Peyer's patch (tissue), 4 donors: ENCODE data around the gene KIAA1671. TPM values are rescaled to one million over a fixed set of nuclear protein-coding genes. Genes with fewer than 3 reads are reported as not detected.

Experiments
- DNase-seq, 3 donors: peaks; one replicate each; pipeline ENCODE4 v3.0.0-alpha.2; 2017 to 2019
- H3K27ac ChIP-seq, 4 donors: fragments of 200-600 bp; sonication (generic); one replicate each; pipeline ENCODE4 v1.5.1; 2016 to 2019
- H3K27me3 ChIP-seq, 2 donors: fragments of 200-600 bp; sonication (generic); one replicate each; pipeline ENCODE4 v1.5.1; 2019
- H3K36me3 ChIP-seq, 3 donors: fragments of 200-600 bp; sonication (generic); one replicate each; pipeline ENCODE4 v1.5.1; 2016 to 2019
- H3K4me1 ChIP-seq, 4 donors: fragments of 200-600 bp; sonication (generic); one replicate each; pipeline ENCODE4 v1.5.1; 2016 to 2019
- H3K4me3 ChIP-seq, 4 donors: fragments of 200-600 bp; sonication (generic); 1 replicate in 3 of 4; 2 replicates in 1 of 4; pipeline ENCODE4 v1.5.1; 2016 to 2019; ENCODE audit warnings: mild to moderate bottlenecking in 1 of 4
- H3K9me3 ChIP-seq, 4 donors: fragments of 200-600 bp; sonication (generic); one replicate each; pipeline ENCODE4 v1.5.1; 2016 to 2019; ENCODE audit warnings: mild to moderate bottlenecking in 1 of 4
- CTCF ChIP-seq, 6 experiments: fragments of 450-650 bp in 4 of 6; fragments of 200-600 bp in 2 of 6; sonication (generic) in 1 of 6; IDR thresholded peaks; one replicate each; pipeline ENCODE4 v1.5.1; 2017 to 2019; ENCODE audit warnings: antibody characterized with exemption in 6 of 6, mild to moderate bottlenecking in 3 of 6, moderate library complexity in 1 of 6
- POLR2A ChIP-seq, 2 donors: fragments of 450-650 bp; IDR thresholded peaks; one replicate each; pipeline ENCODE4 v1.5.1; 2017; ENCODE audit warnings: antibody characterized with exemption in 2 of 2, mild to moderate bottlenecking in 2 of 2, moderate library complexity in 2 of 2
- total RNA-seq, 4 donors: library from RNA; depleted of rRNA; stranded (reverse); fragments of >200 nt; gene quantifications; one replicate each; pipeline ENCODE4 v1.1.0, GENCODE V29; 2016

The KIAA1671 gene
- total RNA-seq, 4 donors from 2014 or later = 41.3 to 149 (median 113) TPM

DNA sequence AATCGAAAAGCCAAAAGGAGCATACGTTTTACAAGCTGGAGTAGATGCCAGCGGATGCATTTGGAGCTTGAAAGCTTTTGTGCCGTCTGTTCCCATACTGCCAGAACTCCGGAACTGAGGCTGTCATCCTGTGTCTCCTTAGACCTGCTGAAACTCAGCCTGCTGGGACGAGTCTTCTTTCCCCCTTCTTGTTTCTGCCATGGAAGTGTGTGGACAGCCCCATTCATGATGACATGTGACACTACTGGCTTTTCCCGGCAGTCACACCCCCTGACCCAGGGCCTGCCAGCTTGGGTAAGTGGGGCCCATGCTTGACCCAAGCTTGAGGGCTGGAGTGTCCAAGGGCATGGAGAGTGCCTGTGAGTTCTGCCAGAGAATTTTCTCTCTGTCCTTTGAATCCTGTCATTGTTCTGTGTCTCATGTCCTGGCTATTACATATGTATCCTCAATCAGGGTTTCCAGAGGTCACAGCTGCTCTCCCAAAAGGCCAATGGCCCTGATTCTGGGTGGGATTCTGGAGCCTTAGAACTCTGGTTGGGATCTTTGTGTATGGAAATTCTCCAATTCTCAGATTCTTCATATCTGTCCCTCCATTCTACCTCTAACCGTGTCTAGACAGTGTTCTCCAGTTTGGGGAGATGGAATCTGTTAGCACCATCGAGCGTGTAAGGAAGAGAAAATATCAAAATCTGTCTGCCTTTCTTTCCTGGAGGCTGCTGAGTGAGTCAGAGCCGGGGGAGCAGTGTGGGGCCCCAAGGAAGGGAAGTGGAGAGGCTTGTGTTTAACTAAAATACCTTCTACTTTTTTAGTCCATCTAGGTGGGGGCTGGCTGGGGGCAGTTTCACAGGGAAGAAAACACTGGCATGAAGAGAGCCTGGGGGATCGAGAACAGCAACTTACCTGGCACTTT, 73.2 kb downstream of the KIAA1671 start:
- TF ChIP-seq CTCF (IDR thresholded peaks at IDR 0.05) = no peak
- H3K4me3 ChIP-seq = no peak overlapping the region
- peaks cover 0 to 10% (median 0%) of the 10 kb centered on the region in 3 donors for H3K36me3 ChIP-seq
- DNase-seq = no peak
- peaks cover 0 to 23% (median 4%) of the 10 kb centered on the region in 4 donors for H3K4me1 ChIP-seq
- peak overlapping the region in 3 of 4 donors; percentile 37 to 92 (median 66) for H3K27ac ChIP-seq
- H3K27me3 ChIP-seq = no peaks in the 10 kb centered on the region
- H3K9me3 ChIP-seq = no peaks in the 10 kb centered on the region

DNA sequence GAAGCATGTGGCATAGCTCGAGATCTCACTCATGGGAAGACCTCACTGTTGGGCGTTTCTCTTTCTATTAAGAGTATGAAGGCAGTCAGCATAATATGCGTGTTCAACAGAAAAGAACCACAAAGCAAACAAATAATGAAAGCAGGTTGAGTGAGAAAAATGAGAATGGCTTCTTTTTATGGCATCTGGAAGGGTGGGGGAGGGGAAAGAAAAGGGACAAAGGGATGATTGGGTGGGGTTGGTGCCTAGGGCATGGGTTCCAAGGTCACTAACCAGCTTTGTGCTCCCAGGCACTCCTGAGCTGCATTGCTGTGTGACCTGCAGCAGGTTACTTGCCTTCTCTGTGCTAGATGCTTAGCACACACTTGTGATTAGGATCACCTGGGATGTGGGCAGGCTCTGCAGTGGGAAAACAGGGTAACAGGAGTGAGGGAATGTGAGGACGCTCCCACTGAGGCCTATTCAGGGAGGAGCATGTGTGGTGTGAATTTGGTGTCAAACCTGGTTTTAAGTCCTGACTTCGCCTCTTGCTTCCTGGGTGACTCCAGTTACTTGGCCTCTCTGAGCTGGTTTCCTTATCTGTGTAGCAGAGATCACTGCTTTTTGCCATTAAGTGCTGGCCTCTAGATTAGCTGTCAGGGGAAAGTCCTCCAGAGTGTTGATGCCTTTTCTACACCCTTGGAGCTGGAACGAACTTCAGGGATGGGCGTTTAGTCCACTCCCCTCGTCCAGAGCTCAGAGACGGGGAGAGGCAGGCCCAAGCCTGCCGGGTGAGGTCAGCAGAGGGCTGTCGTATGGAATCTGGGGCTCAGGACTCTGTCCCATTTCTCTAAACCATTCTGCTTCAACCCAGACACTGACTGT, 74.8 kb downstream of the KIAA1671 start:
- peak overlapping the region in 3 of 4 donors; percentile 37 to 92 (median 66) for H3K27ac ChIP-seq
- H3K27me3 ChIP-seq = no peaks in the 10 kb centered on the region
- peaks cover 0 to 16% (median 0%) of the 10 kb centered on the region in 3 donors for H3K36me3 ChIP-seq
- TF ChIP-seq POLR2A (IDR thresholded peaks at IDR 0.05) (peak in 1 of 2 donors; percentile 16), CTCF (IDR thresholded peaks at IDR 0.05) (peak in 3 of 6 experiments; percentile 30 to 47 (median 32))
- DNase-seq = peak in 2 of 3 donors; percentile 70 to 73
- H3K4me1 ChIP-seq = peaks cover 0 to 21% (median 4%) of the 10 kb centered on the region in 4 donors
- no peak overlapping the region for H3K4me3 ChIP-seq
- H3K9me3 ChIP-seq = no peaks in the 10 kb centered on the region

GRCh38 chr22:25027959-25028840, 75.7 kb downstream of the KIAA1671 start:
- Histone ChIP-seq H3K9me3 (no peaks in the 10 kb centered on the region), H3K27ac (peak overlapping the region in 3 of 4 donors; percentile 37 to 92 (median 66)), H3K36me3 (peaks cover 0 to 16% (median 0%) of the 10 kb centered on the region in 3 donors), H3K4me3 (no peak overlapping the region), H3K4me1 (peaks cover 0 to 19% (median 4%) of the 10 kb centered on the region in 4 donors), H3K27me3 (no peaks in the 10 kb centered on the region)
- peak in 2 of 3 donors; percentile 57 to 66 for DNase-seq
- TF ChIP-seq POLR2A (IDR thresholded peaks at IDR 0.05) = no peak
- TF ChIP-seq CTCF (IDR thresholded peaks at IDR 0.05) = peak in 3 of 6 experiments; percentile 33 to 38 (median 38)

DNA sequence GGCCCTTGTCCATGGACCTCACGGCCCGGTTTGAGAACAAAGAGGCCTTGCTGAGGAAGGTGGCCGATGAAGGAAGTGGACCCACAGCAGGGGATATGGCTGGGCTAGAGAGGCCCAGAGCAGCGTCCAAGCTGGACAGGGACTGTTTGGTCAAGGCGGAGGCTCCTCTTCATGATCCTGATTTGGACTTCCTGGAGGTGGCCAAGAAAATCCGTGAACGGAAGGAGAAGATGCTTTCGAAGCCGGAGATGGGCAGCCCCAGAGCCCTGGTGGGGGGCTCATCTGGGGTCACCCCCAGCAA, 76.3 kb downstream of the KIAA1671 start:
- Histone ChIP-seq H3K27me3 (no peaks in the 10 kb centered on the region), H3K27ac (peak overlapping the region in 1 of 4 donors; percentile 92), H3K4me1 (peaks cover 0 to 19% (median 4%) of the 10 kb centered on the region in 4 donors), H3K9me3 (no peaks in the 10 kb centered on the region), H3K36me3 (peaks cover 0 to 16% (median 0%) of the 10 kb centered on the region in 3 donors), H3K4me3 (no peak overlapping the region)
- no peak for TF ChIP-seq CTCF (IDR thresholded peaks at IDR 0.05)
- TF ChIP-seq POLR2A (IDR thresholded peaks at IDR 0.05) = no peak
- no peak for DNase-seq

- Histone ChIP-seq H3K4me1 (peaks cover 0 to 19% (median 4%) of the 10 kb centered on the region in 4 donors), H3K9me3 (no peaks in the 10 kb centered on the region), H3K27me3 (no peaks in the 10 kb centered on the region), H3K36me3 (peaks cover 0 to 16% (median 0%) of the 10 kb centered on the region in 3 donors), H3K4me3 (no peak overlapping the region), H3K27ac (peak overlapping the region in 1 of 4 donors; percentile 92)
- no peak for DNase-seq
- TF ChIP-seq POLR2A (IDR thresholded peaks at IDR 0.05) (no peak), CTCF (IDR thresholded peaks at IDR 0.05) (no peak)
Observed at GRCh38 chr22:25029181-25029580, 76.7 kb downstream of the KIAA1671 start.
